Stimulated activated CD8-positive, alpha-beta memory T cell treated with anti-CD3 and anti-CD28 coated beads, Interleukin-12 subunit alpha, Interleukin-12 subunit beta, amount 100 ng/mL, for 24 hours (primary cell): ENCODE measurements around the gene EIF4G2.

Source experiments
- DNase-seq: peaks from one replicate; pipeline ENCODE4 v3.0.0-alpha.2; 2020; ENCODE audit errors: extremely low read depth

The EIF4G2 gene

DNA sequence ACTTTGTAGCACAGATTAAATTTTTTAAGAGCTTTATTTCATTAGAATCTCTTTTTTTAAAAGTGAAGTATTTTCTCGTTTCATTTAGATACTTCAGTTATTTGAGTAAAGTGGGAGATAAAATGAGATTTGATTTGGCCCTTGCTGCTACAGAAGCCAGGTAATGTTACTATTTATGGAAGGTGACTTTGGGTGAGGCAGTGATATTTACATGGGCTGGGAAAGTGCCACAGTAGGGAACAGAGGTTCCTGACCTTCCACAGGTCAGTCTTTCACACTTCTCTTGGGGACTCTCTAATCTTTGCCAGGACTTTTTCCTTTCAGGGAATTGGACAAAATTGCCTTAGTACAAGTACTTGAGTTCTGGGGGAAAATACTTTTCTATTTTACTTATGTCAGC lies 37.3 kb downstream of the EIF4G2 start:
- DNase-seq = no peak

DNA sequence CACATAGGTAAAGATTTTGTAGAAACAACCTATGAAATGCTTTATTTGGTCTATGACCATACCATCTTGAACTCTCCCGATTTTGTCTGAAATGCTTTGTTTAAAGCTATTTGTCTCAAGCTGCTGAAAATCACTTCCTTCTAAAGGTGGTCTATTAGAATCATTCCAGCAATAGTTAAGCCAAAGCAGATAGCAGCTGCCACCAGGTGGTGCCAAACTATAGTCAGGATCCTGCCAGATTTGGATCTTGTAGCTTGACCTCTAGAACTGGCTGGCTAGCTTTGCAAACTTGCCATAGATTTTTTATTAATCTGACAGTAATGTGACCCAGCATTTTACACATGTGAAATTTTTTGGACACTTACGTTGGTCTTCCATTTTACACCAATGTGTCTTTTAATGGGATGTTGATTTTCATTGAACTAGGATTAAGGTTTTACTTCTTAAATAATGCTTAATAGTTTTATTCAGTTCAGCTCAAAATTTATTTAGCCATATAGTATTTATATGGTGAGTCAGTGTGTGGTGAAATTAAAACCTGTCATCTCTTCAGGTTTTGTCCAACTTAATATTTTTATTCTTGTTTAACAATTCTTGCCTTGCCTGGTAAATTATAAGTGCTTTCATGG lies 38.0 kb downstream of the EIF4G2 start:
- DNase-seq = no peak

DNA sequence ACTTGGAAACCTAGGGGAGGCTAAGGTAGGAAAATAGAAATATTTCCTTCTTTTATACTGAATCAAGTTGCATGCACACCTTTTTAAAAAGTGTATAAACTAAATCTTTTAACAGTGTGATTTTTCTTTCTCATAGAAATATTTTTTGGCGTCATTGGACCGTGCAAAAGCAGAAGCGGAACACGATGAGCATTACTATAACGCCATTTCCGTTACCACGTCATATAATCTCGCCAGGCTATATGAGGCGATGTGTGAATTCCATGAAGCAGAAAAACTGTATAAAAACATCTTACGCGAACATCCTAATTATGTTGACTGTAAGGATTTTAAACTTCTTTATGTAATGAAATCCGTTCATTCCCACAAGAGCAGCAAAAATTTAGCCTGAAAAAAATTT lies 44.3 kb downstream of the EIF4G2 start:
- DNase-seq = no peak

DNA sequence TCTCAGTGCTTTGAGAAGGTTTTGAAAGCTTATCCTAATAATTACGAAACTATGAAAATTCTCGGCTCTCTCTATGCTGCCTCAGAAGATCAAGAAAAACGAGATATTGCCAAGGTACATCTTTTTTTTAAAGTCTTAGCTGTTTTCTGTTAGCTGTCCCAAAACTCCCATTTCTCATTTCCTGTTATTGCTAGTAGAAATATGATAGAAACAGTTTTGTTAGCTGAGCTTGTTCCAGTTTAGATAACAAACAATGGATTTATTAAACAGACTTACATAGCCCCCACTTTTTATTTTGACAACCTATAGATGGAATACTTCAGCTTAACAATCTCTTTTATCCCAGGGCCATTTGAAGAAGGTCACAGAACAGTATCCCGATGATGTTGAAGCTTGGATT lies 45.0 kb downstream of the EIF4G2 start:
- DNase-seq = no peak

DNA sequence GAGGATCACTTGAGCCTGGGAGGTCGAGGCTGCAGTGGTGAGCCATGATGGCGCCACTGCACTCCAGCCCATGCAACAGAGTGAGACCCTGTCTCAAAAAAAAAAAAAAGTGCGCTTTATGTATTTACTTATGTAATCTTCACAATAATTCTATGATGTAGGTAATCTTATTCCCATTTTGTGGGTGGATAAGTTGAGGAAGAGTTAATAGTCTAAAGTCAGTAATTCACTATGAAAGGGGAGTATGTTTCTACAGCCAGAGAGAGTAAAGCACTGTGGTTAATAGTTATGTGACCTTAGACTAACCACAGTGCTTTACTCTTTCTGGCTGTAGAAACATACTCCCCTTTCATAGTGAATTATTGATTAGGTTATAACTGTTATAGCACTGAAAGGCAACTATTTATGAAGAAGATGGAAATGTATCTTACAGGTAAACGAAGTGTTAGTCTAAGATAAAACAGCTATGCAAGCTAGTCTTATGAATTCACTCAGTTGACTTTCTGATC lies 45.8 kb downstream of the EIF4G2 start:
- DNase-seq = no peak

DNA sequence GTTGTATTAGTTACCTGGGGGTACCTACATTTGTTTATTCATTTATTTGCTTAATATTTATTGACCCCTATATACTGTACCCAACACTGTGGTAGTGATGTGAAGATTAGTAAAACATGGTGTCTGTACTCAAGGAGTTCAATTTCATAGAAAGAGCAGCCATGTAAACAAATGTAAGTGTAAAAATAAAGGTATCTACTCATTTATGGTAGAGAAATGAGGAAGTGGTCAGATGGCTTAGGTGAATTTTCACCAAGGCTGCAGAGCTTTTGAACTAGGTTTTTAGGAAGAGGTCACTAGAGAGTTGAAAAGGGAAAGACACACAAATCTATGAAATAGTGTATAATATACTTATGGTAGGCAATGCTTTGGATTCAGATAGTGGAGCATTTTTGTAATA lies 46.5 kb downstream of the EIF4G2 start:
- no peak for DNase-seq

DNA sequence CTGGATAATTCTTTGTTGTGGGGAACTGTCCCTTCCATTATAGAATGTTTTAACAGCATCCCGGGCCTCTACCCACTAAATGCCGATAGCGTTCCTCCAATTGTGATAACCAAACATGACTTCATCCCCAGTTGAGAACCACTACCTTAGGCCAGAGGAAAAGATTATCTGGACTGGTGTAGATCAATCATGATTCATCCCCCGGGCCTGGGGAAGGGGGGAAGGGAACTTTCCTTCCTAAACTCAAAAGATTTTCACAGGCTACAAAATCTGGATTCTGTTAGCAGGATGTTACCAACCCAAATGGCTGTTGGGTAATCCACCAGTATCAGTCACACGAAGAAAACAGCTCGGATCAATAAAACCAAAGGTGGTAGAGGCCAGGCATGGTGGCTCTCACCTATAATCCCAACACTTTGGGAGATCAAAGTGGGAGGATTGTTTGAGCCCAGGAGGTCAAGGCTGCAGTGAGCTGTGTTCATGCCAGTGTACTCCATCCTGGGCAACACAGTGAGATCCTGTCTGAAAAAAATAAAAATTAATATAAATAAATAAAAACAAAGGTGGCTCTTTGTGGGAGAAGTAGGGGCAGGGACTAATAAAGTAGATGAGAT lies 47.5 kb downstream of the EIF4G2 start:
- no peak for DNase-seq

DNA sequence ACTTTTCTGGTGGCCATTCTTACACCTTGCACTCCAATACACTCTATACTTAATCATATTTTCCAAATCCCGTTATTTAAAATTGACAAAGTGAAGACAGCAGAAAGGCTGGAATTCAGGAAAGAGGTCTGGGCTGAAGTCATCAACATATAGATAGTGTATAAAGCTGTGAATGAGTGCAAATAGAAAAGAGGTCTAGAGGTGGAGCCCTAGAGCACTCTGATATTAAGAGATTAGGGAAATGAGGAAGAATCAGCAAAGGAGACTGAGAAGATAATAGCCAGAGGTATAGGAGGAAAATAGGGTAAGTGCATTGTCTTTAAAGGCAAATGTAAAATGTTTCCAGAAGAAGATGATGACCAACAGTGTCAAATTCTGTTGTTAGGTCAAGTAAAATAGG lies 49.8 kb downstream of the EIF4G2 start:
- no peak for DNase-seq

DNA sequence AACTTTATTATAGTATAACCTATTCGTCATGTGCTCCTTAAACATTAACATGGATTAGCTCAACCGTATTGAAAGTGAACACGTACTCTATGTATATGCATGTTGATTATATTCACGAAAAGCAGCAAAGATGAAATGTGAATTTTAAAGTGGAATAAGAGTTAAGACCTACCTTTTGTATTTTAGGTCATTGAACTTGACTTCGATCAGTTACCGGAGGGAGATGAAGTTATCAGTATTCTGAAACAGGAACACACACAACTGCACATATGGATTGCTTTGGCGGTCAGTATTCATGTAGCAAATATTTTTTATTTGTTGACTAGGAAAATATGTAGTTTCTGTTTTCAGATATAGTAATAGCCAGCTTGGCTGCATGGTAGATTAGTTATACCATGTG lies 56.2 kb downstream of the EIF4G2 start:
- DNase-seq = no peak

DNA sequence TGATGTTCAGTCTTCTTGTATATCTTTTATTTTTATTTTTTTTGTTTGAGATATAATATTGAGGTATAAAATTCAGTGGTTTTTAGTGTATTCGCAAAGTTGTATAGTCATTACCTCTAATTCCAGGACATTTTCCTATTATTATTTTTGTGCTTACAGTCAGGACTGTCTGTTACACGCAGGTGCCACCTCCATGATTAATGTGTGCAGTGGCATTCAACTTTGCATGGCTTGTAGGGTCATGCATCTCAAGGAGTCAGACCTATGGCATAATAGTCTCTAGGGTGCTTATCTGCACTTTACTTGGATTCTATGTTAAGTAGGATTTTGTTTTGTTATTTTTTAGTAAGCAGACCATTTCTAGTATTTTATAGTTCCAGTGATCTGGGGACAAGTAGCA lies 56.7 kb downstream of the EIF4G2 start:
- no peak for DNase-seq

DNA sequence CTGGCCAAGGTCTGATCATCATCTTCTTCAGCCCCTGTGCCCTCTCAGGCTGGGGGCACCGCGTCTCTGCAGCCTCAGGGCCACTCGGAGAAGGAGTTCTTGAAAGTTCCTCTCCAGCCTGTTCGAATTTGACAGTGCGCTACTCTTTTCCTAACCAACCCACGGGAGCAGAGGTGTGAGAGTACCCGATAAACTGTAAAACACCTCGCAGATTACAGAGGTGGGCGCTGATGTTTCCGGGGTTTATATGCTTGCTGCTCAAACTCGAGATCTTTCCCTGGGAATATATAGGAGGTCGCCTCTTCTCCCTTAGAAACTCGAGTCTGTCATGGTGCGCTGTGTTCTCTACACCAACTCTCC lies 57.2 kb downstream of the EIF4G2 start:
- DNase-seq = no peak

DNA sequence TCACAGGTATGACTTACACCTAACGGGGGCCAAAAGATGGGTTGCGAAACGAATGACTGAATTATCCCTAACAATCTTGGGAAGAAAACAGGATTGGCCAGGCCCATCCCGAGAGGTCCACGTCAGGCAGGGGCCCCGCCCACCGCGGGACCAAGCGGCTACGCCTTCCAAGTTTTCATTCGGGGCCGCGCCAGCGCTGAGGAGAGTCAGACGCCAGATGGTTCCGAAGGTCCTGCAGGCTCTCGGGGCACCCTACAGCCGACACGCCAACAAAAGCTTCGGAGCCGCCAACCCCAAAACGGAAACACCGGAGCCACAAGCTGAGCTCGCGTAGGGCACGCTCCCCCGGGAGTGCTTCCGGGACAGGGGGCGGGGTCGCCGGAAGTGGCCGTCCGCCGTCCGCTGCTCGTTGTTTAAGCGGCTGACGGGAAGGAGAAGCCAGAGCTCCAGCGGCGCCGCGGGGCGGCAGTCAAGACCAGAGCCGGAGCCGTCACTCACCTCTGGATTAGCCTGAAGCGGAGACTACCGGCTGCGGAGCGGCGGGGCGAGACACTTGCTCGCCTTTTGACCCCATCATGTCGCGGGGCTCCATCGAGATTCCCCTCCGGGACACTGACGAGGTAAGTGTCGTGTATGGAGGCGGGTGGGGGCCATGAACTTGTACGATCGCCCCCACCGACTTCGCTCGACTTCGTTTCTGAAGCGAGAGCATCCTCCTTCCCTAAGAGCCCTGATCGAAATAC lies 57.7 kb downstream of the EIF4G2 start, which contains the start of gene CTR9:
Gene CTR9, plus strand, starts transcription at position 409 of the 743 bp plus-strand sequence. Its CDS starts 167 bp downstream, at position 576.
- DNase-seq = peak; percentile 76

DNA sequence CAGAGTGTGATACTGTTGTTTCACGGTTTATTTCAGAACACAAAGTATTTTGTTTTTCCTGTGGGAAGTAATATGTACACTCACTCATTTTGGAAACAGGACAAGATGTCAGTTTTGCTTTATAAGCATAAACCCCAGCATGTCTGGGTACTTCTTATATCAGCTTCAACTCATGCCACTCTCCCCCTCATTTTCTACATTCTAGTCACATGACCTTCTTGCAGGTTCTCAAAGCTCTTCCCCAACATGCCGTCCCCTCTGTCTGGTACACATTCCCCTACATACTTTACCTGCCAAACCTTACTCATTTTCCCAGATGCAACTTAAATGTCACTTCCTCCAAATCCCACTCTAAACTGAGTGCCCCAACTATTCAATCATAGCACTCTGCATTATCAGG lies 59.2 kb downstream of the EIF4G2 start:
- no peak for DNase-seq

DNA sequence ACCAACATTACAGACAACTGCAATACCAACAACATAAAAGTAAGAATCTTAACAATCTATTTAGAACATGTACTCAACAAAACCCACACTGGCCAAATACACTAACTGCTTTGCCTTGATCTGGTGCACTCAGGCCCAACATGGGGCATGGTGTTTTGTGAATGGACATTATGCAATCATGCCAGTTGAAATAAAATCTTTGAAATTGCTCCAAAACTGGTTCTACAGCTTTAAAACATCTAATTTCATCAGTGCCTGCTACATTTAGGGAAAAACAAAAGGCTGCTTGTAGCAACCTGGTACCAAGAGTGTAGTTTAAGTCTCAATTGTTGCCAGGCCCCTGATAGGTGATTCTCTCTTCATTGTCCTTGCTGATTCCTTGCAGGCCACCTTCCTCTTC lies 61.0 kb downstream of the EIF4G2 start:
- DNase-seq = no peak
